Ishikawa (cell line): Measurements from ENCODE around the gene LNPEP.

Experiments
- CEBPB ChIP-seq: IDR thresholded peaks from 2 replicates; pipeline ENCODE4 v1.6.1; 2012
- CREB1 ChIP-seq: IDR thresholded peaks from 2 replicates; pipeline ENCODE4 v1.6.1; 2012; ENCODE audit warnings: low read depth
- EGR1 ChIP-seq: IDR thresholded peaks from 2 replicates; pipeline ENCODE4 v1.6.1; 2012
- EP300 ChIP-seq: IDR thresholded peaks from 2 replicates; pipeline ENCODE4 v1.6.1; 2012; ENCODE audit warnings: borderline replicate concordance
- FOXM1 ChIP-seq: IDR thresholded peaks from 2 replicates; pipeline ENCODE4 v1.6.1; 2012; ENCODE audit warnings: low read depth, borderline replicate concordance
- NFIC ChIP-seq: IDR thresholded peaks from 2 replicates; pipeline ENCODE4 v1.6.1; 2012
- RAD21 ChIP-seq: IDR thresholded peaks from 2 replicates; pipeline ENCODE4 v1.6.1; 2012; ENCODE audit warnings: low read depth
- REST ChIP-seq: IDR thresholded peaks from 2 replicates; pipeline ENCODE4 v1.6.1; 2012; ENCODE audit warnings: low read depth, mild to moderate bottlenecking
- TAF1 ChIP-seq: IDR thresholded peaks from 2 replicates; pipeline ENCODE4 v1.6.1; 2012; ENCODE audit warnings: low read depth, mild to moderate bottlenecking
- TCF12 ChIP-seq: IDR thresholded peaks from 2 replicates; pipeline ENCODE4 v1.6.1; 2012; ENCODE audit warnings: low read depth
- TEAD4 ChIP-seq: IDR thresholded peaks from 2 replicates; pipeline ENCODE4 v1.6.1; 2012
- YY1 ChIP-seq: IDR thresholded peaks from 2 replicates; pipeline ENCODE4 v1.6.1; 2012; ENCODE audit warnings: low read depth
- ZBTB7A ChIP-seq: IDR thresholded peaks from 2 replicates; pipeline ENCODE4 v1.6.1; 2012; ENCODE audit warnings: low read depth
- TF ChIP-seq, protein P1 (sequence below): IDR thresholded peaks from 2 replicates; pipeline ENCODE4 v1.6.1; 2012
- TF ChIP-seq, protein P2 (sequence below): IDR thresholded peaks from 2 replicates; pipeline ENCODE4 v1.6.1; 2012

The LNPEP gene

DNA sequence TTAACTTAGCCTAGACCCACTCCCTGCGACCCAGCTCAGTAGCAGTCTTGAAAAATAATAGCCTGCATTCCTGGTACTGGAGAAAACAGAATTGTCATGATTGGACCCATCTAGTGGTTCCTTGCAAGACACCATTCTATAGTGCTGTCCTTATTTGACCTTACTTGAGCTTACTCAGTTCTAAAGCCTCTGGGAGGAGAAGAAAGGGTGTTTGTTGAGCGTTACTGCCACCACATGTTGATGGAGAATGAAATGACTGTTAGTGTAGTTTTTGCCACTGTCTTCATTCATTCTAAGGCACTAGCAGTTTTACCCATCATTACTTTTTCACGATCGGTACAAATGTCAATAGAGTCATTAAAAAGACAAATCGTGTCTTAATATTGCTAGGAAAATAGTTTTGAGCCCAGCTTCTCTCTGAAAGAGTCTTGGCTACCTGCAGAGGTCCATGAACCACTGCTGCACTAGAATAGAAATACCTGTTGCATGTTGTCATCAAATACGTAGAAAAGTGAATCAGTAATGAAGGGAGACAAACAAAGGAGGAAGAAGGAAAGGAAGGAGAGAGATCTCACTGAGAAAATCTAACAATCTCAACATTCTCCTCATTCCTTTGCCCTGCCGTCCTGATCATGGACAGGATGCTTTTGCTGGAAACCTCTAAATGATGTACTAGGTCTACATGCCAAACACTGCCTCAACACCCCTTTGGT lies 110.5 kb downstream of the LNPEP start:
- no peak for TF ChIP-seq NFIC
- TF ChIP-seq REST = no peak
- peak; percentile 45; the same call in 1 of the 2 replicates for TF ChIP-seq RAD21
- no peak for TF ChIP-seq CEBPB
- no peak for TF ChIP-seq FOXM1
- TF ChIP-seq YY1 = no peak
- no peak for TF ChIP-seq ZBTB7A
- no peak for TF ChIP-seq TCF12
- TF ChIP-seq, protein P1, sequence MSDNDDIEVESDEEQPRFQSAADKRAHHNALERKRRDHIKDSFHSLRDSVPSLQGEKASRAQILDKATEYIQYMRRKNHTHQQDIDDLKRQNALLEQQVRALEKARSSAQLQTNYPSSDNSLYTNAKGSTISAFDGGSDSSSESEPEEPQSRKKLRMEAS = no peak
- peak; percentile 21; the same call in 1 of the 2 replicates for TF ChIP-seq TEAD4
- peak; percentile 26; the same call in 1 of the 2 replicates for TF ChIP-seq EP300

DNA sequence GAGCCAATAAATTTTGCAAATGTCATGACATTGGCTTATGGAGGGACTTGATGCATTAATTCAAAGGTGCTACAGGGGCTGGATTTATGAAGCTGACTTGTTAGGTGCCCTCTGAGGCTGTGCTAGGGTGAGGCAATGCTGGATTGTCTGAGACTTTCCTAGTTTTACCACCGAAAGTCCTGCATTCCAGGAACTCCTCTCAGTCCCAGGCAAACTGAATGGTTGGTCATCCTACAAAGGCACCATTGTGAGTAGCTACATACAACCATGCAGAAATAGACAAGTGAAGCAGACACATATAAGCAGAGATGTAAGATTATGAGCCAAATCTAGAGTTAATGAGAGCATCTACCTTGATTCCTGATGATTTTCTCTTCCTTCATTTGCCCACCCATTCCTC lies 111.2 kb downstream of the LNPEP start:
- TF ChIP-seq, protein P2, sequence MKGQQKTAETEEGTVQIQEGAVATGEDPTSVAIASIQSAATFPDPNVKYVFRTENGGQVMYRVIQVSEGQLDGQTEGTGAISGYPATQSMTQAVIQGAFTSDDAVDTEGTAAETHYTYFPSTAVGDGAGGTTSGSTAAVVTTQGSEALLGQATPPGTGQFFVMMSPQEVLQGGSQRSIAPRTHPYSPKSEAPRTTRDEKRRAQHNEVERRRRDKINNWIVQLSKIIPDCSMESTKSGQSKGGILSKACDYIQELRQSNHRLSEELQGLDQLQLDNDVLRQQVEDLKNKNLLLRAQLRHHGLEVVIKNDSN = no peak
- no peak for TF ChIP-seq YY1
- TF ChIP-seq CEBPB = no peak
- TF ChIP-seq TEAD4 = no peak
- TF ChIP-seq FOXM1 = no peak

DNA sequence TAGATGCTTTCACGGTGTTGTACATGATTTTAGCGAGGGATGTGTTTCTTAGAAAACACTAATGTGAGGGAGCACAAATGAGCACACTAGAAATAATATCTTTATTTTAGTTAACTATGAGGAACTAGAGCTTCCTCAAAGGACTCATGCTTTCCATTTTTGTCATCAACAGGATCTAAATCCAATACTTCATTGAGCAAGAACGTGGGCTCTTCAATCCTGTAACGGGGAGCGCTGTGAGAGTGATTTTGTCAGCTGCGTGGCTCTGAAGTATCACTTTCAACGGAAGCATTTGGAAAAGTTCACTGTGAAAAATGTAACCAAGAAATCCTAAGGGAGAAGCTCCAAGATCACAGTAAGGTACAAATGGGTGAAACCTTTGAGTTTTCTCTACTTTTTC lies 113.3 kb downstream of the LNPEP start:
- no peak for TF ChIP-seq FOXM1
- TF ChIP-seq TCF12 = no peak
- TF ChIP-seq TEAD4 = no peak
- TF ChIP-seq YY1 = no peak
- TF ChIP-seq NFIC = no peak
- no peak for TF ChIP-seq TAF1
- no peak for TF ChIP-seq RAD21
- no peak for TF ChIP-seq REST
- no peak for TF ChIP-seq CEBPB
- TF ChIP-seq ZBTB7A = no peak
- no peak for TF ChIP-seq EGR1
- TF ChIP-seq, protein P1 = no peak
- TF ChIP-seq CREB1 = no peak
- no peak for TF ChIP-seq EP300

DNA sequence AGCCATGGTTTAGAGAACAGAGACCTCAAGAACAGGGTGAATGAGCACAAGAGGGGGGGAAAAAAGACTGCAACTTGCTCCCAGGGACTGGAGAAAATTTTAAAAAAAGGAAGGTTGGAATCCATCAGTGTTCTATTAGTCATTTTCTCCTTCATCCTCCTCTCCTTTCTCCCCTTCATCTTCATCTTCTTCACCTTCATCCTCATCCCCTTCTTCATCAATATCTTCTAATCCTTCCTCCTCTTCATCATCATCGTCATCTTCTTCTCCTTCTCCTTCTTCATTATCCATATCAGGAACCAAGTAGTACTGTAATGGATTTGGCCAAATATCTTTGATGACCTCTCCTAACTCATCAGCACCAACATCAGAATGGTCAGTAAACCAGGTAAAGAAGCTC lies 120.4 kb downstream of the LNPEP start:
- TF ChIP-seq, protein P1 = no peak
- TF ChIP-seq EP300 (no peak), EGR1 (no peak), REST (no peak), TEAD4 (no peak), FOXM1 (no peak)
- TF ChIP-seq, protein P2 = no peak
